GM12891 (cell line): ENCODE results near the gene CCR8.

Source experiments
- PAX5 ChIP-seq: IDR thresholded peaks from 2 replicates; pipeline ENCODE4 v1.6.1; 2011; ENCODE audit warnings: low read length, moderate library complexity, mild to moderate bottlenecking; ENCODE audit not compliant: insufficient read depth, severe bottlenecking
- POLR2AphosphoS5 ChIP-seq: IDR thresholded peaks from 2 replicates; pipeline ENCODE4 v1.6.1; 2011; ENCODE audit warnings: low read depth, low read length, control low read depth
- SPI1 ChIP-seq: IDR thresholded peaks from 2 replicates; pipeline ENCODE4 v1.6.1; 2011; ENCODE audit warnings: low read depth, low read length, control low read depth

- TF ChIP-seq PAX5, result no peak
- TF ChIP-seq POLR2AphosphoS5, result no peak
- no peak for TF ChIP-seq SPI1
Measured at GRCh38 chr3:39291903-39292329, 37.6 kb upstream of the CCR8 start.
